Measurements from ENCODE around the gene CACNA1A.

DNA sequence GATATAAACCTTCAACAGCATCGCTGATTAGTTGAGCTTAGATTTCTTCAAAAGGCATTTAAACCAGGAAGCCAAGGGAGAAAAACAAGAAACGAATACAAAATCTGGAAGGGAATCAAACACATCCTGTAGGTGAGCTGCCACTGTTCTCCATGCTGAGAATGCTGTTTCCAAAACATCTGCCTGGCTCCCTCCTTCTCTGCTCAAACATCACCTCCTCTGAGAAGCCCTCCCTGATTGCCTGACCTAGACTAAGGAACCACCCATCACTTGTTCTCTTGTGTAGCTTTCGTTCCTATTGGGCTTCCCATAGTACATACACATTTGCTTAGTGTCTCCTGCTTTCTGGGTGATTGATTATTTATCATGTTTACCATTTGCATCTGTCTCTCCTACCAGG, 152.7 kb downstream of the CACNA1A start:
- TF ChIP-seq, protein P1, sequence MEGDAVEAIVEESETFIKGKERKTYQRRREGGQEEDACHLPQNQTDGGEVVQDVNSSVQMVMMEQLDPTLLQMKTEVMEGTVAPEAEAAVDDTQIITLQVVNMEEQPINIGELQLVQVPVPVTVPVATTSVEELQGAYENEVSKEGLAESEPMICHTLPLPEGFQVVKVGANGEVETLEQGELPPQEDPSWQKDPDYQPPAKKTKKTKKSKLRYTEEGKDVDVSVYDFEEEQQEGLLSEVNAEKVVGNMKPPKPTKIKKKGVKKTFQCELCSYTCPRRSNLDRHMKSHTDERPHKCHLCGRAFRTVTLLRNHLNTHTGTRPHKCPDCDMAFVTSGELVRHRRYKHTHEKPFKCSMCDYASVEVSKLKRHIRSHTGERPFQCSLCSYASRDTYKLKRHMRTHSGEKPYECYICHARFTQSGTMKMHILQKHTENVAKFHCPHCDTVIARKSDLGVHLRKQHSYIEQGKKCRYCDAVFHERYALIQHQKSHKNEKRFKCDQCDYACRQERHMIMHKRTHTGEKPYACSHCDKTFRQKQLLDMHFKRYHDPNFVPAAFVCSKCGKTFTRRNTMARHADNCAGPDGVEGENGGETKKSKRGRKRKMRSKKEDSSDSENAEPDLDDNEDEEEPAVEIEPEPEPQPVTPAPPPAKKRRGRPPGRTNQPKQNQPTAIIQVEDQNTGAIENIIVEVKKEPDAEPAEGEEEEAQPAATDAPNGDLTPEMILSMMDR (IDR thresholded peaks at IDR 0.05): no peak
- TF ChIP-seq POLR2A (IDR thresholded peaks at IDR 0.05; ENCODE audit: low read length): no peak
- TF ChIP-seq HDAC2 (IDR thresholded peaks at IDR 0.05): no peak
- TF ChIP-seq RCOR1 (IDR thresholded peaks at IDR 0.05; ENCODE audit: low read depth, low read length): no peak
- TF ChIP-seq, protein P2, sequence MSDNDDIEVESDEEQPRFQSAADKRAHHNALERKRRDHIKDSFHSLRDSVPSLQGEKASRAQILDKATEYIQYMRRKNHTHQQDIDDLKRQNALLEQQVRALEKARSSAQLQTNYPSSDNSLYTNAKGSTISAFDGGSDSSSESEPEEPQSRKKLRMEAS (IDR thresholded peaks at IDR 0.05): no peak
- TF ChIP-seq MAFK (IDR thresholded peaks at IDR 0.05; ENCODE audit: partially characterized antibody): no peak
- TF ChIP-seq RFX5 (IDR thresholded peaks at IDR 0.05): no peak
- no peak for TF ChIP-seq HOXA7 (CRISPR knock-in tag; IDR thresholded peaks at IDR 0.05)
- TF ChIP-seq, protein P3, sequence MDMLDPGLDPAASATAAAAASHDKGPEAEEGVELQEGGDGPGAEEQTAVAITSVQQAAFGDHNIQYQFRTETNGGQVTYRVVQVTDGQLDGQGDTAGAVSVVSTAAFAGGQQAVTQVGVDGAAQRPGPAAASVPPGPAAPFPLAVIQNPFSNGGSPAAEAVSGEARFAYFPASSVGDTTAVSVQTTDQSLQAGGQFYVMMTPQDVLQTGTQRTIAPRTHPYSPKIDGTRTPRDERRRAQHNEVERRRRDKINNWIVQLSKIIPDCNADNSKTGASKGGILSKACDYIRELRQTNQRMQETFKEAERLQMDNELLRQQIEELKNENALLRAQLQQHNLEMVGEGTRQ (IDR thresholded peaks at IDR 0.05): no peak
